IMR-90 (cell line): ENCODE measurements around the gene CYP20A1.

Experiments used
- BHLHE40 ChIP-seq: fragments of 150-350 bp; IDR thresholded peaks from 2 replicates; pipeline ENCODE4 v1.6.1; 2016; ENCODE audit warnings: mild to moderate bottlenecking, low read depth, low read length
- CEBPB ChIP-seq: IDR thresholded peaks from 2 replicates; pipeline ENCODE4 v1.6.1; 2012; ENCODE audit warnings: low read depth, low read length, improper control_type of control experiment
- CTCF ChIP-seq: conservative IDR thresholded peaks from 2 replicates; pipeline ENCODE4 v1.5.1; 2012; ENCODE audit warnings: mild to moderate bottlenecking, low read depth, low read length, improper control_type of control experiment
- MAFK ChIP-seq: IDR thresholded peaks from 2 replicates; pipeline ENCODE4 v1.6.1; 2012; ENCODE audit warnings: low read depth, low read length, improper control_type of control experiment
- MAZ ChIP-seq: IDR thresholded peaks from 2 replicates; pipeline ENCODE4 v1.6.1; 2012; ENCODE audit warnings: low read depth, mild to moderate bottlenecking, low read length, improper control_type of control experiment, moderate library complexity, borderline replicate concordance
- MXI1 ChIP-seq: IDR thresholded peaks from 2 replicates; pipeline ENCODE4 v1.6.1; 2012; ENCODE audit warnings: low read depth, mild to moderate bottlenecking, low read length, moderate library complexity, borderline replicate concordance
- NFE2L2 ChIP-seq: fragments of 150-350 bp; IDR thresholded peaks from 2 replicates; pipeline ENCODE4 v1.6.1; 2016; ENCODE audit warnings: low read depth, mild to moderate bottlenecking, low read length
- POLR2A ChIP-seq: IDR thresholded peaks from 2 replicates; pipeline ENCODE4 v1.6.1; 2012; ENCODE audit warnings: mild to moderate bottlenecking, low read depth, low read length
- RAD21 ChIP-seq: IDR thresholded peaks from 2 replicates; pipeline ENCODE4 v1.6.1; 2012; ENCODE audit warnings: low read length, improper control_type of control experiment
- RCOR1 ChIP-seq: IDR thresholded peaks from 2 replicates; pipeline ENCODE4 v1.6.1; 2012; ENCODE audit warnings: mild to moderate bottlenecking, low read length, improper control_type of control experiment; ENCODE audit not compliant: insufficient replicate concordance
- RFX5 ChIP-seq: IDR thresholded peaks from 2 replicates; pipeline ENCODE4 v1.8.0; 2012; ENCODE audit warnings: low read depth, mild to moderate bottlenecking, low read length, moderate library complexity
- SMC3 ChIP-seq: fragments of 150-350 bp; IDR thresholded peaks from 2 replicates; pipeline ENCODE4 v1.6.1; 2016; ENCODE audit warnings: low read depth, mild to moderate bottlenecking, antibody characterized with exemption, low read length, moderate library complexity
- USF2 ChIP-seq: fragments of 150-350 bp; IDR thresholded peaks from 2 replicates; pipeline ENCODE4 v1.6.1; 2017; ENCODE audit warnings: mild to moderate bottlenecking, antibody characterized with exemption, low read length, low read depth

DNA sequence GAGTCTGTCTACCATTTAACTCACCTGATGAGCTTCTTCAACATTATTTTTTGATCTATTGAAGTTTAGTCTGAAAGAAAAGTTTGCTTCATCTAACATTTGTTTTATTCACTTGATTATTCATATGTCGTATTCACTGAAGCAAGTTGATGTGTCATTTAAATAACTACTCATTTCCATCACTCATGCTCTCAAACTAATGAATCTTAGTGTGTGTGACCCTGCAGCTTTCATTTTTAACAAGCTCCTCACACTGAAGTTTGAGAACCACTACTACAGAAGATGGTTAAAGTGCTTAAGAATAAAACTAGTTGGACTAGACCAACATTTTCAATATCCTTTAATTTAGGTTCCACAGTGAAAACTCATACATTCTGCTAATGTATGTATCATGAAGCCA, 87.5 kb downstream of the CYP20A1 start:
- TF ChIP-seq CTCF (no peak), NFE2L2 (no peak), RFX5 (no peak), MXI1 (no peak), MAFK (no peak), POLR2A (no peak), RCOR1 (no peak), RAD21 (no peak), SMC3 (no peak), CEBPB (no peak), USF2 (no peak), BHLHE40 (no peak), MAZ (no peak)
